Thoracic aorta (tissue), 2 donors: Measurements from ENCODE around the gene ALG2. TPM values are rescaled to one million over a fixed set of nuclear protein-coding genes. Genes with fewer than 3 reads are reported as not detected.

Experiments
- ATAC-seq: fragments of 150-250 bp; one replicate; pipeline ENCODE4 v1.8.0; 2017; ENCODE audit warnings: low read depth; ENCODE audit not compliant: insufficient number of reproducible peaks, low FRiP score
- DNase-seq: peaks from one replicate; pipeline ENCODE4 v3.0.0-alpha.2; 2020; ENCODE audit warnings: low spot score
- H3K27ac ChIP-seq, 2 donors: fragments of 200-600 bp; sonication (generic); 1 replicate in 1 of 2; 2 replicates in 1 of 2; pipeline ENCODE4 v1.5.1; 2016; ENCODE audit warnings: mild to moderate bottlenecking in 2 of 2, moderate library complexity in 2 of 2
- H3K27me3 ChIP-seq: fragments of 200-600 bp; sonication (generic); replicated peaks from 2 replicates; pipeline ENCODE4 v1.6.0; 2016; ENCODE audit warnings: mild to moderate bottlenecking; ENCODE audit not compliant: insufficient read depth
- H3K36me3 ChIP-seq: fragments of 200-600 bp; sonication (generic); one replicate; pipeline ENCODE4 v1.5.1; 2016
- H3K4me1 ChIP-seq, 2 donors: fragments of 200-600 bp; sonication (generic); 1 replicate in 1 of 2; 2 replicates in 1 of 2; pipeline versions ENCODE4 v1.5.1 to v1.6.0; 2016; ENCODE audit warnings: low read depth in 2 of 2, mild to moderate bottlenecking in 1 of 2; ENCODE audit not compliant: control insufficient read depth in 1 of 2
- H3K4me3 ChIP-seq: fragments of 200-600 bp; sonication (generic); 2 replicates; pipeline ENCODE4 v1.5.1; 2016; ENCODE audit warnings: mild to moderate bottlenecking
- H3K9me3 ChIP-seq: fragments of 200-600 bp; sonication (generic); 2 replicates; pipeline ENCODE4 v1.5.1; 2016
- CTCF ChIP-seq: fragments of 200-600 bp; sonication (generic); IDR thresholded peaks from one replicate; pipeline ENCODE4 v1.5.1; 2019; ENCODE audit warnings: antibody characterized with exemption
- total RNA-seq, 2 donors: library from RNA; depleted of rRNA; stranded (reverse); fragments of >200 nt; gene quantifications; one replicate each; pipeline versions ENCODE4 v1.1.0 to v1.2.3, GENCODE V29; 2016

Gene ALG2
- total RNA-seq, 2 donors from 2014 or later = 19.8 to 49.2 TPM

DNA sequence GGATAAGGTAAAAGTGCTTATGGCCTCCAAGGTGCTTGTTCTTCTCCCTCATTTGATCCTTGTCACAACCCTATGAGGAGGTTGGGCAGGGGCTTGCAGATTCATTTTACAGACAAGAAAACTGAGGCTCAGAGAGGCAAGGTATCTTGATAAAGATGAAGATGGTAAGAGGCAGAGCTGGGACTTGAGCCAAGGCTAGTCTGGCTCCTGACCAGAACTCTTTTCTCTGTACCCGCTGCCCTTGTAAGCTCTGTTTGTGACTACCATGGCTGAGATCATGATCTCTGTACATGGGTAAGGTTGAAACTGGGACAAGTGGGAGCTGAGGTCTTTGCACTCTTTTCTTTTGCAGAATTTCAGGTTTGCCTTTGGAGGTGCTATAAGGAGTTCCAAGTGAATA is 33.9 kb upstream of the ALG2 start:
- Histone ChIP-seq H3K4me3 (no peak overlapping the region), H3K36me3 (no peaks in the 10 kb centered on the region), H3K27ac (no peak overlapping the region), H3K9me3 (no peaks in the 10 kb centered on the region), H3K4me1 (peaks cover 0 to 4% of the 10 kb centered on the region in 2 donors), H3K27me3 (no peaks in the 10 kb centered on the region)
- TF ChIP-seq CTCF = no peak
- DNase-seq = no peak
- ATAC-seq = no peak

DNA sequence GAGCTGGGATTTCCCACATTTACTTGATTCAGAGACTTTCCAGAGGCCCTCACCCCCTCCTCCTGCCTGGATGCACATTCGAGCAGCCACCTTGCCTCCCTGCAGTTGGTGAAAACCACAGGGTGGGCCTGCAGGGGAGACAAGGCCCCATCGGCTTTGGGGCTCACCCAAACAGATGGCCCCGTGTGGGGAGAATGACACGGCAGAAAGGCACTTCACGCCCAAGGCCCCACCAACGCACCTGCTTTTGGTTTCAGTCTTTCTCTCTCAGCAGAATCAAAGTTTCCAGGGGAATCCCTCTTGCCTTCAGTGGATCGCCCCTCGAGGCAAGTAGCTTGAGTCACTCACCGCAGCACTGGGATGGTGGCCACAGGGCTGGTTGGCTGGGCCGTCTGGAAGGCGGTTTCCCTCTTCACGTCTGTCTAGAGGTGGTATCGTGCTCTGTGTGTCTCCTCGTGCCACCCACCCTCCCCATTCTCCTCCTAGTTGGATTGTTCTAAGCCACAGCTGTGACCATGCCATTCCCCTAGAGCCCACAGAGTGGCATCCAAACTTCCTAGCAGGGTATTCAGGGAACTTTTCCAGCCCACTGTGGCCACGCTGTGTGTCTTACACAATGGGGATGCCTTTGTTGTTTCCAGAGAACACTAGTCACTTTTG is 32.2 kb upstream of the ALG2 start:
- Histone ChIP-seq H3K27me3 (no peaks in the 10 kb centered on the region), H3K36me3 (no peaks in the 10 kb centered on the region), H3K9me3 (no peaks in the 10 kb centered on the region), H3K27ac (no peak overlapping the region), H3K4me3 (no peak overlapping the region), H3K4me1 (peaks cover 0 to 4% of the 10 kb centered on the region in 2 donors)
- ATAC-seq (no peak), DNase-seq (no peak)
- TF ChIP-seq CTCF = no peak

GRCh38 chr9:99253134-99253533 is 31.4 kb upstream of the ALG2 start:
- H3K4me3 ChIP-seq = no peak overlapping the region
- H3K36me3 ChIP-seq = no peaks in the 10 kb centered on the region
- no peak overlapping the region for H3K27ac ChIP-seq
- DNase-seq = no peak
- no peaks in the 10 kb centered on the region for H3K9me3 ChIP-seq
- no peak for TF ChIP-seq CTCF
- no peaks in the 10 kb centered on the region for H3K4me1 ChIP-seq
- no peaks in the 10 kb centered on the region for H3K27me3 ChIP-seq
- no peak for ATAC-seq

GRCh38 chr9:99251157-99251556 is 29.4 kb upstream of the ALG2 start:
- no peaks in the 10 kb centered on the region for H3K27me3 ChIP-seq
- no peak overlapping the region for H3K4me3 ChIP-seq
- H3K27ac ChIP-seq = no peak overlapping the region
- no peaks in the 10 kb centered on the region for H3K9me3 ChIP-seq
- no peak for DNase-seq
- H3K36me3 ChIP-seq = no peaks in the 10 kb centered on the region
- TF ChIP-seq CTCF = no peak
- ATAC-seq = no peak
- H3K4me1 ChIP-seq = no peaks in the 10 kb centered on the region

- H3K4me1 ChIP-seq = no peaks in the 10 kb centered on the region
- no peak for TF ChIP-seq CTCF
- no peak for DNase-seq
- H3K36me3 ChIP-seq = no peaks in the 10 kb centered on the region
- no peak overlapping the region for H3K4me3 ChIP-seq
- H3K27ac ChIP-seq = no peak overlapping the region
- H3K9me3 ChIP-seq = no peaks in the 10 kb centered on the region
- ATAC-seq = no peak
- H3K27me3 ChIP-seq = no peaks in the 10 kb centered on the region
These were observed 27.9 kb upstream of the ALG2 start for GRCh38 chr9:99249619-99250018.
